Occipital lobe (tissue), 2 donors: Measurements from ENCODE around the gene HEATR3. TPM values are rescaled to one million over a fixed set of nuclear protein-coding genes. Genes with fewer than 3 reads are reported as not detected.

Experiments used
- DNase-seq: peaks from one replicate; lab custom pipeline; 2025; lab: John Stamatoyannopoulos, UW
- total RNA-seq: library from RNA; depleted of rRNA; stranded (reverse); fragments of >200 nt; gene quantifications from one replicate; pipeline ENCODE4 v1.2.3, GENCODE V29; 2014

The HEATR3 gene
- total RNA-seq, 1 donor from 2014 or later = 35.2 TPM

DNA sequence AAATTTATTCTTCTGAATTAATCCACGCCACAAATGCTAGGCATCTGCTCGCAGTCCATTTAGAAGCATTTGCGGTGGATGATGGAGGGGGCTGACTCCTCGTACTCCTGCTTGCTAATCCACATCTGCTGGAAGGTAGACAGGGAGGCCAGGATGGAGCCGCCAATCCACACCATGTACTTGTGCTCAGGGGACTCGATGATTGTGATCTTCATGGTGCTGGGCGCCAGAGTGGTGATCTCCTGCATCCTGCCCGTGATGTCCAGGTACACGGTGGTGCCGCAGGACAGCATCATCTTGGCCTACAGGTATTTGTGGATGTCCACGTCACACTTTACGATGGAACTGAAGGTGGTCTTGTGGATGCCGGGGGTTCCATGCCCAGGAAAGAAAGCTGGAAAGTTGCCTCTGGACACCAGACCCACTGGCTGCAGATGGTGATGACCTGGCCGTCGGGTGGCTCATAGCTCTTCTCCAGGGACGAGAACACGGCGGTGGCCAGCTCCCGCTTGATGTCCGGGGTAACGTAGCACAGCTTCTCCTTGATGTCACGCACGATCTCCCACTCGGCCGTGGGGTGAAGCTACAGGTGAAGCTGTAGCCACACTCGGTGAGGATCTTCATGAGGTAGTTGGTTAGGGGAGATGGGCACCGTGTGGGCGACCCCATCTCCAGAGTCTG lies 7.5 kb upstream of the HEATR3 start:
- no peak for DNase-seq

DNA sequence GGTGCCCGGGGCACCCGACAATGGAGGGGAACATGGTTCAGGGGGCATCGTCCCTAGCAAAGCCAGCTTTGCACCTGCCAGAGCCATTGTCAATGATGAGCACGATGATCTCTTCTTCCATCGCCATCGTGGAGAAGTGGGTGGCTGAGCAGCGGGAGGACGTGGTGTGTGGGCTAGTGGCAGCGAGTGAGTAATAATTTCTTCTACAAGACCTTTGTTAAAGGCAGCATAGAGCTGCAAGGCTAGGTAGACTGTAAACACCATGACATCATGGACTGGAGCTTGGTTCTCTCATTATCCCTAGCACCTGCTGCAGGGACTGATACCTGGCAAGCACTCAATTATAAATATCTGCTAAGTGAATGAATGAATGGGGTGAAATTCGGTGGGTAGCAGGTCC lies 6.7 kb upstream of the HEATR3 start:
- no peak for DNase-seq

- no peak for DNase-seq
Observed at GRCh38 chr16:50059669-50060068, 6.1 kb upstream of the HEATR3 start.

- DNase-seq = no peak
Observed at GRCh38 chr16:50061326-50061725, 4.4 kb upstream of the HEATR3 start.

DNA sequence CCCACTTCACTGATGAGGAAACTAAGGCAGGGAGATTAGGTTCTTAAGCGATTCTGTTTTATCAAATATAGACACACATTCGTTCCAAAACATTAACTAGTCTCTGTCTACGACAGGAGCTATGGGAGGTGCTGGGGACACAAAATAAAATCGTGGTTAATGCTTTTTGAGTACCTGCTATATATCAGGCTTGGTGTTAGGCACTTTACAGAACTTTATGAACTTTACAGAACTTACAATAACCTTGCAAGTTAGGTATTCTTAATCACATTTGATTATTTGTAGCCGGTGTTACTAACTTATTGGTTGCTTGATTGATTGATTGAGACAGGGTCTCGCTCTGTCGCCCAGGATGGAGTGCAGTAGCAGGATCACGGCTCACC lies 538 bp upstream of the HEATR3 start:
- DNase-seq = no peak

GRCh38 chr16:50066482-50067289 lies 916 bp downstream of the HEATR3 start:
- DNase-seq = no peak

DNA sequence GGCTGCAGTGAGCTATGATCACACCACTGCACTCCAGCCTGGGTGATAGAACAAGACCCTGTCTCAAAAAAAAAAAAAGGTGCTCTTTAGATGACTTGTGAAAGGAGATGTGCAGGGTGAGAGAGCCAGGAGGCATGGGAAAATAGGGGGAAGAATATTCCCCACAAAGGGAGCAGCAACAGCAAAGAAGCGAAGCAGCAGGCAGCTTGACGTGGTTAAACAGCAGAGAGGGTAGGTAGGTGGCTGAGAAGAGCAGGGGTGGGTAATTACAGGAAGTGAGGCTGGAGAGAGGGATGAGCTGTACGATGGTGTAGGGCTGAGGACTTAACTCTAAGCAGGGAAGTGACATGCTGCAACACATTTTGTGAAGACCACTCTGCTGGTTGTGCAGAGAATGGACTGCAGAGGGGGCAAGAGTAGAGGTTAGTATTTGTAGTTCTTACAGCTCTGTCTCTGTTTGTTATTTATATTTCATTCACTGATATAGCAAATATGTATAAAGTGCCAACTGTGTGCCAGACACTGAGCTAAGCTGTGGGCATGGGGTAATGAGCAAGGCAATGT lies 1.6 kb downstream of the HEATR3 start:
- no peak for DNase-seq

DNA sequence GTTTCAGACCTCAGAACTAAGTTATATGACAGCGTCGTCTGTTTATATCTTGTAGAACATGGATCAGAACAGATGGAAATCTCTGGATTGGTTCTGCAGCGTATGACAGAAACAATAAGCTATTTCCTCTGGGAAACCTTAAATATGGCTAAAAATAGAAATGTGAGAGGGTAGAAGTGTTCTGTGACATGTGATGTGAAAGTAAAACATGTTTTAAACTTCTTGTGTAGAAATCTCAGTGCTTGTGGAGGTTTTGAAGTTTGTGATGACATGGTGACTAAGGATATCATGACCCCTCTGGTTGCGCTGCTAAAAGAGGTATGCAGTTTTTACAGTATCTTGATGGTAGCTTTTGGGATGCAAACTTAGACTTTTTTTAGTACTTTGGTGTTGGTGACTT lies 2.8 kb downstream of the HEATR3 start:
- DNase-seq = no peak

- no peak for DNase-seq
Observed at GRCh38 chr16:50069060-50069459, 3.3 kb downstream of the HEATR3 start.

GRCh38 chr16:50071075-50071671 lies 5.4 kb downstream of the HEATR3 start:
- no peak for DNase-seq

- DNase-seq = no peak
Observed at GRCh38 chr16:50072730-50073129, 7.0 kb downstream of the HEATR3 start.

DNA sequence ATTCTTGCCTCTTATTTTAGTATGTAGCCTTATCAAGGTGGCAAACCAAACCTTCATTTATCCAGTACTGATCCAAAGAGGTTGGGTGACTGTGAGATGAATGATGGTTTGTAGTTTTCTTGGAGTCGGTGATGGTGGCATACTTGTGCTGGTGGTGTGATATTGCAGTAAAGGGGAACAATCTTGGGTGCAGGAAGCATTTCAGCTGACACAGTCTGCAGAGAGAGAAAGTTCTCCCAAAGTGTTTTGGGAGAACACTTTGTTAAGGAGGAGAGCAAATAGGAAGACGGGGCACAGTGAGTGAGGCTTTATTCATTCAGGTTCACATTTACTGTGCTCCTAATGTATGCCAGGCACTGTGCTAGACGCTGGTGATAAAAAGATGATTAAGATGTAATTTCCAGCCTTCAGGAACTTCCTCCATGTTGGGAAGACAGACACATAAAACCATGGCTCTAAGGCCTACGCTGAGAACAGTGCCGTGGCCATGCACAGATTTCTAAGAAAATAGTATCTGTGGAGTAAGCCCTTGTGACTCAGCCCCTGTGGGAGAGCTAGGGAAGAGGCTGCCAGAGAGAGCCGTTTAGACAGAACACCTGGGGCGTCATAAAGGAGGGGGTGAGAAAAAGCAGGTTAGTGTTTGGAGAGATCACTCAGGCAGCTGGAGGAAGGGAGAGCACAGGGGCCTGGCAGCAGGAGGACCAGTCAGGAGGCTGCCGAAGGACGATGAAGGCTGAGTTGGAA lies 13.8 kb downstream of the HEATR3 start:
- DNase-seq = no peak

DNA sequence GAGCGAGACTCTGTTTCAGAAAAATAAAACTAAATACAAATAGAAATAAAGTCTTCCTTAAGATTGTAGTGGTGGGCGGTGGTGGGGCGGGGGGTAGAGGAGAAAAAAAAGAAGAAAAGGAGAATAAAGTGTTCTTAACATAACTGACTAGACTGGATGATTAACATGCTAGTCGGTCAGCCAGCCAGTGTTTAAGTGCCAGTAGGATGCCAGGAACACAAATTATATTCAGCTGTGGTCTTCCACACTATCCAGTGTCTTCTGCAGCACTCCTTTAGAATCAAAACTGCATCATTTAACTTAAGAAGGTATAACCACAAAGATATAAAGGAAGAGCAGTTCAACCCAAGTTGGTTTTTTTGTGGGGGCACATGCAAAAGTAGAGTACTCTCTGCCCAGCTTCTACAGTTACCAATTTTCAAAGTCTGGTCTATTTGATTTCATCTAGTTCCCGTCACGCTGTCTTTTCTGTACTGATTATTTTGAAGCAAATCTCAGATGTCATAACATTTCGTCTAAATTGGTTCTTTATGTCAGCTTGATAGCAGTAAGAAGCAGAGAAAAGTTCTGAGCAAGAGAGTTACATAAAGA lies 15.8 kb downstream of the HEATR3 start:
- DNase-seq = no peak

DNA sequence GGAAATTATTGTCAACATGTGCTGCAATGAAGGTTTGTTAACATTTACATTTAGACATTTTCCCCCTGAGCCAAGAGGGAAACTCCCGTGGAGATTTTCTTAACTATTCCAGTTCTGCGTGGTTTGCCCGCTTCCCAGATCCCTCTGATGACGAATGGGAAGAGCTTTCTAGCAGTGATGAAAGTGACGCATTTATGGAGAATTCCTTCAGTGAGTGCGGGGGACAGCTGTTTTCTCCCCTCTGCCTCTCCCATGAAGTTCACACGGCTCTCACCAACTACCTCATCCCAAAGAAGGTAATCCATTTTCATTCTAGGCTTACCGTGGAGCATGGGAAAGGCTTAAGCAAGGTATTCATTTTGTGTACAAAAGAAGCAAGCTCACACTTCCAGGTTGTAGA lies 18.2 kb downstream of the HEATR3 start:
- no peak for DNase-seq

GRCh38 chr16:50086176-50086575 lies 20.4 kb downstream of the HEATR3 start:
- DNase-seq = no peak

DNA sequence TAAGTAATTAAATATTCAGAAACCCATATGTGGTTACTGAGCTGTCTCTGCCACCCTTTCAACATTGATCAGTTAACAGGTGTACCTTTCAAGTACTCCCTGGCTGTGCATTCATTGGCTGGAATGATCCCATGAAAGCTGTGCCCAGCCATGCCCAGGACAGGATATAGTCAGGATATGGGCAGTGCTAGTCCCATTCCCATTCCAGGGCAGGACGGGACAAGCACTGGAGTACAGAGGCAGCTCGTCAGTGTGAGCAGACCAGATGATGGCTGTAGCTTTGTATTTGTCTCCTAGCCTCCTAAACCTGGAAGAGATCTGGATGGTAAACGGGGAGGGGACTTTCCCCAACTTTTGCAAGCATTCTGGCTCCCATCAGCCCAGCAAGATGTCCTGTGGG lies 22.5 kb downstream of the HEATR3 start:
- no peak for DNase-seq

GRCh38 chr16:50092891-50093290 lies 27.1 kb downstream of the HEATR3 start:
- DNase-seq = no peak

GRCh38 chr16:50093607-50094539 lies 28.1 kb downstream of the HEATR3 start:
- DNase-seq = no peak

DNA sequence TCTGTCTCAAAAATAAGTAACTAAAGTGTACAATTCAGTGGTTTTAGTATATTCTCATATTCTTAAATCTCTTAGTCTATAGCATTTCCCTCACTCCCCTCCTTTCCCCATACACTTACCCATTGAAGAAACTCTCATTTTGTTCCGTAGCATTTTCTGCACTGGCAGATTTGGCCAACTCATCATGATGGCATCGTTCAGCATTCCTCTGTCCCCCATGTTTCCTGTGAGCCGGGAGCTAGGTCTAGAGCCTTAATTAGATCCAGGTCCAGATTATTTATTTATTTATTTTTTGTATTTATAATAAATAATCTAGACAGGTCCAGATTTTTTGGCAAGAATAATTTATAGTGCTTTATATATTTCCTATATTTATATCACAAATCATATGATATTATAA lies 31.0 kb downstream of the HEATR3 start:
- no peak for DNase-seq

- DNase-seq = no peak
Observed at GRCh38 chr16:50099957-50100648, 34.3 kb downstream of the HEATR3 start.
